ENCODE results near the gene TOMM22.

DNA sequence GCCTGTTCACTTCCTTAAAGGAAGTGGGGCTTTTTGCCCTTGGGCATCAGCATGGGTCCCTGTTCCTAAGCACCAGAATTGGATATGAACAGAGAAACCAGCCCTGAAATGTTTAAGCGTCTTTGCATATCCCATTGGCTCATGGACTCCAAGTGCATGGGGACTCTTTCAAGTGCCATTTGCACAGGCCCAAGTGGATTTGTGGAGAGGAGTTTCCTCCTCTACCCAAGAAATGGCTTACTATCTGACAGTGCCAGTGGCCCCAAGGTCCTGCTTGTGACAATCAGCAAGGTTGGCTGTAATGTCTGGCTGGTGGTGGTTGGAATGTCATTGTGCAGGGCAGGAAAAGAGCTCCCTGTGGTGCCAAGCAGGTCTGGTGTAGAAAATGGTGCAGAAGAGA lies 4.0 kb downstream of the TOMM22 start:
- TF ChIP-seq POLR2A (IDR thresholded peaks at IDR 0.05; ENCODE audit: extremely low read depth, insufficient read length) = no peak
- TF ChIP-seq, protein P1, sequence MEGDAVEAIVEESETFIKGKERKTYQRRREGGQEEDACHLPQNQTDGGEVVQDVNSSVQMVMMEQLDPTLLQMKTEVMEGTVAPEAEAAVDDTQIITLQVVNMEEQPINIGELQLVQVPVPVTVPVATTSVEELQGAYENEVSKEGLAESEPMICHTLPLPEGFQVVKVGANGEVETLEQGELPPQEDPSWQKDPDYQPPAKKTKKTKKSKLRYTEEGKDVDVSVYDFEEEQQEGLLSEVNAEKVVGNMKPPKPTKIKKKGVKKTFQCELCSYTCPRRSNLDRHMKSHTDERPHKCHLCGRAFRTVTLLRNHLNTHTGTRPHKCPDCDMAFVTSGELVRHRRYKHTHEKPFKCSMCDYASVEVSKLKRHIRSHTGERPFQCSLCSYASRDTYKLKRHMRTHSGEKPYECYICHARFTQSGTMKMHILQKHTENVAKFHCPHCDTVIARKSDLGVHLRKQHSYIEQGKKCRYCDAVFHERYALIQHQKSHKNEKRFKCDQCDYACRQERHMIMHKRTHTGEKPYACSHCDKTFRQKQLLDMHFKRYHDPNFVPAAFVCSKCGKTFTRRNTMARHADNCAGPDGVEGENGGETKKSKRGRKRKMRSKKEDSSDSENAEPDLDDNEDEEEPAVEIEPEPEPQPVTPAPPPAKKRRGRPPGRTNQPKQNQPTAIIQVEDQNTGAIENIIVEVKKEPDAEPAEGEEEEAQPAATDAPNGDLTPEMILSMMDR (IDR thresholded peaks at IDR 0.05; ENCODE audit: low read depth, low read length) = no peak
- TF ChIP-seq, protein P2, sequence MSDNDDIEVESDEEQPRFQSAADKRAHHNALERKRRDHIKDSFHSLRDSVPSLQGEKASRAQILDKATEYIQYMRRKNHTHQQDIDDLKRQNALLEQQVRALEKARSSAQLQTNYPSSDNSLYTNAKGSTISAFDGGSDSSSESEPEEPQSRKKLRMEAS (IDR thresholded peaks at IDR 0.05; ENCODE audit: low read depth, low read length) = no peak
